HS-27A (cell line): ENCODE results near the gene MITD1.
"Not testable (repeated sequence)": the region's sequence is repeated elsewhere in the genome, so short reads cannot be mapped to it uniquely, and the experiment has no call there.

Experiments
- DNase-seq: peaks from one replicate; pipeline ENCODE4 v3.0.0-alpha.2; 2012; ENCODE audit warnings: low read depth, missing footprints

Gene MITD1

DNA sequence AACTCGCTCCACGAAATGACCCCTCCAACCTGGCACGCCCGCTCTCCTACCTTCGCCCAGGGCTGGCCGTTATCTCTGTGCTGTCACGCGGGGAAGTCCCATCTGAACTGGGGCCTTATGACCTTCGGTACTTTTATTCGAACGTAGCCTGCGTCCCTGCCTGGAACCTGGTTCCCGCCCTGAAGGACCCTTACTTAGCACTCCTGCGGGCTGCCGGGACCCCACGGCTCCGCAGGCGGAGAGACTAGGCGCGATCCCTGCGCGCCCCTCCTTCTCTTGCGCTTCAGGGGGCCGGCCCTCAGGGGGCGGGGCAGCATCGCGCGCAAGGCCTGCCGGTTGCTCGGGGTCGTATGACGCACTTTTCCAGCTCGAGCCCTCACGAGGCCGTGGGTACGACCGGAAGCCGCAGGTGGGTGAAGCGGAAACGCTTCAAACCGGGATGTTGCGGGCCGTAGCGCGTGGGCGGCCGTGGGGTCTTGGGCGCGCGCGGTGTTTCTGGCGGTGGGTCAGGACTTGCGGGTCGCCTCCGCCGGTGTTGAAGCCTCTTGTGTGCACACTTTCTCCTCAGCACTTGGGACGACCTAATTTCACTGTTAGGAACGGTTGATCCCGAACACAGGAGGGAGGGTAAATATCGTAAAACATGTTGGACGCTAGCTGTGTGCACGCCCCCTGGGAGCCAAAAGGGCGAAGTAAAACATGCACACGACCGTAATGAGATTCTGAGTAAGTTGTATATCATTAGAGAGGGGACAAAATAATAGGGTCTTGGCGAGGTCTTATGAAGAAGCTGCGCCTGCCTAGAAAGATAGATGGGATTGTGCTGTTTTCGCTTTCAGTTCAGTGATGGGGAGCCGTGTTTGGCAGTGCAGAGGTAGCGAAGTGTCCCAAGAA is 26.0 kb downstream of the MITD1 start, which contains the start of the genes LIPT1 and TSGA10:
Gene LIPT1 (plus strand): TSS at position 325 of the 894 bp plus-strand sequence. CDS start 6,991 bp downstream, outside the sequence.
Gene TSGA10 (minus strand): TSS at position 300 of the 894 bp plus-strand sequence. CDS start 45,503 bp downstream, outside the sequence.
- peak; percentile 74 for DNase-seq

DNA sequence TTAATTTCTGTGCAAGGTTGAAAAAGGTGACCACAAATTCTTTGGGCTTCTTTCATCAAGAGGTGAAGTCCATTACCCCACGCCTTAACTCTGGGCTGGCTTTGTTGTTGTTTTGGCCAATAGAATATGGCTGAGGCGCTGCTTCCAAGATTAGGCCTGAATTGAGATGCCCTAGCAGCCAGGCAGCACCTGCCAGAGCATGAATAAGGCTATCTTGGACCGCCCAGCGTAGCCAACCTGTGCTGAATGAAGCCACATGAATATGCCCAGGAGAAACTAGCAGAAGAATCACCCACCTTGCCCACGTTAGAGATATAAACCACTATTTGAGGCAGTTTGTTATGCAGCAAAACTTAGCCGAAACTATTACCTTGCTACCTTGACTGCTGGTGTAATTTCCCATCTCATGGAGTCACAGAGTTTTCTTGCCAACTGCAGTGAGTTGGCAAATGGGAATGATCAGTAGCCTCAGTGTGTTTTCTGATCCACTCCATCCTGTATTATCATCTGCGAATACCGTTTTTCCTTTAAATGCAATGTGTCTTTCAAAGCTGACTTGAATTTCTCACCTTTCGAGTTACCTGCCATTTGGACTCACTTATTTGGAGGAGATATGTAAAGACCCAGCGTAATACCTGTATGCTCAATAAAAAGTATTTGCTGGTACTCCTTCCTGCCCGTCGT is 26.8 kb downstream of the MITD1 start:
- no peak for DNase-seq

DNA sequence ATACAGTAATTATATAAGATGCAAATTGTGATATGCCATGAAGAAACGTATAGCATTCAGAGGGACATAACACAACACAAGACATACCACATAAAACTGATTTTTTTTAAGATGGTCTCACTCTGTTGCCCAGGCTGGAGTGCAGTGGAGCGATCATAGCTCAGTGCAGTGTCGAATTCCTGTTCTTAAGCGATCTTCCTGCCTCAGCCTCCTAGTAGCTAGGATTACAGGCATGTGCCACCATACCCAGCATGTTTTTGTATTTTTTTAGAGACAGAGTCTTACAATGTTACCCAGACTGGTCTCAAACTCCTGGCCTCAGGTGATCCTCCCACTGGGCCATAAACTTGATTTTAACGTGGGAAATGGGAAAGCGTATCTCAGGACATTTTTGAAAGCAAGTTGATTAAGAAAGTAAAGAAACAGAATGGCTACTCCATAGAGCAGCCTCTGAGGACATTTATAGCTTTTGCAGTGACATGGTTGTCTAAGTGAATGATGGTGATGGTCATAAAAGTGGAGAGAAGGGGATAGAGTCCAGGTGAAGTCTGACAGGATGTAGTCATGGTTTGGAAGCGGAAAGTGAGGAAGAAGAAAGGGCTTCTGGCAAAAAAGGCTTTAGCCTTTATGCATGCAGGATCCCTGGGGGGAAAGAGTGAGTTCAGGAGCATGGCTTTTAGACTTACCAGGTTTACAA is 28.5 kb downstream of the MITD1 start:
- DNase-seq: no peak

- no peak for DNase-seq
Observed at GRCh38 chr2:99150706-99151105, 30.2 kb downstream of the MITD1 start.

- peak; percentile 84 for DNase-seq
Observed at GRCh38 chr2:99141110-99142108, 39.4 kb downstream of the MITD1 start, which contains the start of gene C2orf15. Gene C2orf15 (plus strand): TSS chr2:99141707. CDS start chr2:99150559, 8,852 bp downstream.

- DNase-seq: peak; percentile 43
Observed at GRCh38 chr2:99140860-99141109, 40.1 kb downstream of the MITD1 start.

GRCh38 chr2:99140056-99140859 is 40.6 kb downstream of the MITD1 start:
- no peak for DNase-seq

DNA sequence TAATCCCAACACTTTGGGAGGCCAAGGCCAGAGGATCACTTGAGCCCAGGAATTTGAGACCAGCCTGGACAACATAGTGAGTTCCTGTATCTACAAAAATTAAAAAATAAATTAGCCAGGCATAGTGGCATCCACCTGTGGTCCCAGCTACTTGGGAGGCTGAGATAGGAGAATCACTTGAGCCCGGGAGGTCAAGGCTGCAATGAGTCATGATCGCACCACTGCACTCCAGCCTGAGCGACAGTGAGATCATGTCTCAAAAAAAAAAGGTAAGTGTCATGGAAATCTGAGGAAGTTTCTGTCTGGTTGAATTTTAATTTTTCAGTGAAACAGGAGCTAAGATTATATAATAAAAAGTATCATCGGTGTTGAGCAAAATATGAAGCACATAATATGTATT is 41.9 kb downstream of the MITD1 start:
- DNase-seq: no peak

GRCh38 chr2:99135044-99135556 is 45.8 kb downstream of the MITD1 start:
- DNase-seq: not testable (repeated sequence)

DNA sequence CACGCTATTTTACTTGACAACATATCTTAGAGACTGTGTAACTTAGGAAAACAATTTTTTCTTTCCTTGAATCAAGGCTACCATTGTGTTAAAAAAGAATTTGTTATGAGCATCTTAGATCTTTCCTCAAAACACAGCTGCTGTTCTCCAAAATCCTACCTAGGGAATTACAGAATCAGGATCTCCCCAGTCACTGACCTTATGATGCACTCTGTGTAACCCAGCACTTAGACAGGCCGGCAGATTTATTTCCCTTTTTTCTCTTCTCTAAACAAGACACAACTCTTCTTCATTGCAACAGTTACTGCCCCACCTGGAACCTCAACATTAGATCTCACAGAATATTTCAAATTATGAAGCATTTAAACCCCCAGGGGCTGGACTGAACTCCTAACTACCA is 52.9 kb downstream of the MITD1 start:
- DNase-seq: no peak
